DOHH2 (cell line): Measurements from ENCODE around the gene UBA5.

ENCODE experiments used
- CTCF ChIP-seq: fragments of 200-600 bp; sonication (generic); IDR thresholded peaks from one replicate; pipeline ENCODE4 v1.5.1; 2014; ENCODE audit warnings: antibody characterized with exemption, mild to moderate bottlenecking, low read depth, low read length; ENCODE audit not compliant: poor library complexity, severe bottlenecking
- EZH2phosphoT487 ChIP-seq: fragments of 200-600 bp; sonication (generic); IDR thresholded peaks from 2 replicates; pipeline ENCODE4 v1.6.1; 2017; ENCODE audit warnings: borderline replicate concordance, mild to moderate bottlenecking, antibody characterized with exemption, low read length, moderate library complexity, mixed read lengths

- no peak for TF ChIP-seq CTCF
- TF ChIP-seq EZH2phosphoT487: no peak
Observed at GRCh38 chr3:132622148-132622547, 38.0 kb upstream of the UBA5 start.
